ENCODE measurements around the gene YPEL5.

DNA sequence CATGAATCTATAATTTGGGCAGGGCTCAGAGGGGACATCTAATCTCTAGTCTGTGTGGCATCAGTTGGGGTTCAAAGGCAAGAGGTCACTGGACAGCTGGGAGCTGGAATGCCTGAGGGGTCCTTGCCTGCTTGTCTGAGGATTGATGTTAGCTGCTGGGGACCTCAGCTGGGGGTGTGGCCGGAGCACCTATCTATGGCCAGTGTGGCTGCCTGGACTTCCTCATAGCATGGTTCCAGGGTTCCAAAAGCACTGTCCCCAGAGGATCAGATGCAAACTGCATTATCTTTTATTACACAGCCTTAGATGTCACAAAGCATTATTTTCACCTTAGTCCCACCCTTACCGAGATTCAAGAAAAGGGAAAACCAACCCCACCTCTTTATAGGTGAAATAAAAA is 38.6 kb upstream of the YPEL5 start:
- TF ChIP-seq FOSL2 (IDR thresholded peaks at IDR 0.05) (no peak), FOSL2 (CRISPR knock-in tag; IDR thresholded peaks at IDR 0.05) (no peak), POLR2A (IDR thresholded peaks at IDR 0.05; ENCODE audit: low read length) (no peak), EP300 (IDR thresholded peaks at IDR 0.05) (no peak), MAZ (IDR thresholded peaks at IDR 0.05; ENCODE audit: borderline replicate concordance, low read depth, low read length) (no peak), CHD2 (IDR thresholded peaks at IDR 0.05; ENCODE audit: low read length, partially characterized antibody) (no peak), KDM1A (IDR thresholded peaks at IDR 0.05; ENCODE audit: low read depth) (no peak), KDM5A (IDR thresholded peaks at IDR 0.05) (no peak), HDAC2 (IDR thresholded peaks at IDR 0.05) (no peak), HOXA7 (CRISPR knock-in tag; IDR thresholded peaks at IDR 0.05) (no peak)
- TF ChIP-seq, protein P1, sequence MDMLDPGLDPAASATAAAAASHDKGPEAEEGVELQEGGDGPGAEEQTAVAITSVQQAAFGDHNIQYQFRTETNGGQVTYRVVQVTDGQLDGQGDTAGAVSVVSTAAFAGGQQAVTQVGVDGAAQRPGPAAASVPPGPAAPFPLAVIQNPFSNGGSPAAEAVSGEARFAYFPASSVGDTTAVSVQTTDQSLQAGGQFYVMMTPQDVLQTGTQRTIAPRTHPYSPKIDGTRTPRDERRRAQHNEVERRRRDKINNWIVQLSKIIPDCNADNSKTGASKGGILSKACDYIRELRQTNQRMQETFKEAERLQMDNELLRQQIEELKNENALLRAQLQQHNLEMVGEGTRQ (IDR thresholded peaks at IDR 0.05), result no peak
- TF ChIP-seq, protein P2, sequence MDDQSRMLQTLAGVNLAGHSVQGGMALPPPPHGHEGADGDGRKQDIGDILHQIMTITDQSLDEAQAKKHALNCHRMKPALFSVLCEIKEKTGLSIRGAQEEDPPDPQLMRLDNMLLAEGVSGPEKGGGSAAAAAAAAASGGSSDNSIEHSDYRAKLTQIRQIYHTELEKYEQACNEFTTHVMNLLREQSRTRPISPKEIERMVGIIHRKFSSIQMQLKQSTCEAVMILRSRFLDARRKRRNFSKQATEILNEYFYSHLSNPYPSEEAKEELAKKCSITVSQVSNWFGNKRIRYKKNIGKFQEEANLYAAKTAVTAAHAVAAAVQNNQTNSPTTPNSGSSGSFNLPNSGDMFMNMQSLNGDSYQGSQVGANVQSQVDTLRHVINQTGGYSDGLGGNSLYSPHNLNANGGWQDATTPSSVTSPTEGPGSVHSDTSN (IDR thresholded peaks at IDR 0.05), result no peak
- TF ChIP-seq, protein P3, sequence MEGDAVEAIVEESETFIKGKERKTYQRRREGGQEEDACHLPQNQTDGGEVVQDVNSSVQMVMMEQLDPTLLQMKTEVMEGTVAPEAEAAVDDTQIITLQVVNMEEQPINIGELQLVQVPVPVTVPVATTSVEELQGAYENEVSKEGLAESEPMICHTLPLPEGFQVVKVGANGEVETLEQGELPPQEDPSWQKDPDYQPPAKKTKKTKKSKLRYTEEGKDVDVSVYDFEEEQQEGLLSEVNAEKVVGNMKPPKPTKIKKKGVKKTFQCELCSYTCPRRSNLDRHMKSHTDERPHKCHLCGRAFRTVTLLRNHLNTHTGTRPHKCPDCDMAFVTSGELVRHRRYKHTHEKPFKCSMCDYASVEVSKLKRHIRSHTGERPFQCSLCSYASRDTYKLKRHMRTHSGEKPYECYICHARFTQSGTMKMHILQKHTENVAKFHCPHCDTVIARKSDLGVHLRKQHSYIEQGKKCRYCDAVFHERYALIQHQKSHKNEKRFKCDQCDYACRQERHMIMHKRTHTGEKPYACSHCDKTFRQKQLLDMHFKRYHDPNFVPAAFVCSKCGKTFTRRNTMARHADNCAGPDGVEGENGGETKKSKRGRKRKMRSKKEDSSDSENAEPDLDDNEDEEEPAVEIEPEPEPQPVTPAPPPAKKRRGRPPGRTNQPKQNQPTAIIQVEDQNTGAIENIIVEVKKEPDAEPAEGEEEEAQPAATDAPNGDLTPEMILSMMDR (IDR thresholded peaks at IDR 0.05), result no peak
